GM11168 (cell line): Measurements from ENCODE around the gene KANSL1.
"Not testable (repeated sequence)": the region's sequence is repeated elsewhere in the genome, so short reads cannot be mapped to it uniquely, and the experiment has no call there.

Experiments
- in situ Hi-C: fragments of 300-500 bp; cut with MboI; formaldehyde crosslinking; loops from one replicate; pipeline ENCODE4 v1.12.0; 2022; ENCODE audit warnings: low sequenced_read_pairs; ENCODE audit not compliant: unreplicated experiment

The KANSL1 gene

DNA sequence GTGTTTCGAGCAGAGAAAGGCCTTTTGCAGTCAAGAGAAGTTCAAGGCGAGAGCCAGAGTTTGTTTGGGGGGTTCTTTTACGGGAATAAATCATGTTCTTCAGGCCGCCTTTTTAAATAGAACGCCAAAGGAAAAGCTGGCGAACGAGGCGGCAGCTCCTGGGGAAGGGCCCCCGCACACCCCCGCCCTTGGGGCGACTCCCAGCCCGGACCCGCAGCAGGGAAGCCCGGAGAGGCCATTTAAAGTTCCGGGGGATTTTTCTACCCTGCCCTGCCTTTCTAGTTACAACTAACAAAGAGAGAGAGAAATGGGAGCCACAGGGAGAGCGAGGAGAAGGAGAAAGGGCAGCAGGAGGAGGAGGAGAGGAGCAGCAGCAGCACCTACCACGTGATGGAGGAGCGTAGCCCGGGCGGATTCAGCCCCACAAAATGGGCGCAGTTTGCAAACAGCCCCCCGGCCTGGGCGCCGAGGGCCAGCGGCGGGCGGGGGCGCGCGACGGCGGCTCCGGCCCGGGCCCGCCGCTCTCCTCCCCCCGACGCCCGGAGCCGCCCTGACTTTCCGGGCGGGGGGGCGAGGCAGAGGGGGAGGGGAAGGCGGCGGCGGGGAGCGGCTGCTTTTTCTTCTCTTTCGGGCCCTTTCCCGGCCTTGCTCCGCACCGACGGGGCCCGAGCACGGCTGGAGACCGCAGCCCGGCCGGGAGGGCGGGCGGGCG is 634 bp downstream of the KANSL1 start:
- in situ Hi-C loops, result no loop called here

DNA sequence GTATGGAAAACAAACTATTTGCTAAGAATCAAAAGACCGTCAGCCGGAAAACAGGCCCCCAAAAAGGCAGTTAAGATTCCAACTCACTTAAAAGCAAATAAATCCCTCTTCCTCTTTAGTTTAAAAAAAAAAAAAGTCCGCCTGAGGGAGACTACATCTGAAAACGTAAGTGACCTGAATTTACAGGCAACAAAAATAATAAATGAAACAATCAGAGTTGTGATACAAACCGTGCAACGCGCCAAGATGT is 1.1 kb downstream of the KANSL1 start:
- in situ Hi-C loops, result no loop called here

DNA sequence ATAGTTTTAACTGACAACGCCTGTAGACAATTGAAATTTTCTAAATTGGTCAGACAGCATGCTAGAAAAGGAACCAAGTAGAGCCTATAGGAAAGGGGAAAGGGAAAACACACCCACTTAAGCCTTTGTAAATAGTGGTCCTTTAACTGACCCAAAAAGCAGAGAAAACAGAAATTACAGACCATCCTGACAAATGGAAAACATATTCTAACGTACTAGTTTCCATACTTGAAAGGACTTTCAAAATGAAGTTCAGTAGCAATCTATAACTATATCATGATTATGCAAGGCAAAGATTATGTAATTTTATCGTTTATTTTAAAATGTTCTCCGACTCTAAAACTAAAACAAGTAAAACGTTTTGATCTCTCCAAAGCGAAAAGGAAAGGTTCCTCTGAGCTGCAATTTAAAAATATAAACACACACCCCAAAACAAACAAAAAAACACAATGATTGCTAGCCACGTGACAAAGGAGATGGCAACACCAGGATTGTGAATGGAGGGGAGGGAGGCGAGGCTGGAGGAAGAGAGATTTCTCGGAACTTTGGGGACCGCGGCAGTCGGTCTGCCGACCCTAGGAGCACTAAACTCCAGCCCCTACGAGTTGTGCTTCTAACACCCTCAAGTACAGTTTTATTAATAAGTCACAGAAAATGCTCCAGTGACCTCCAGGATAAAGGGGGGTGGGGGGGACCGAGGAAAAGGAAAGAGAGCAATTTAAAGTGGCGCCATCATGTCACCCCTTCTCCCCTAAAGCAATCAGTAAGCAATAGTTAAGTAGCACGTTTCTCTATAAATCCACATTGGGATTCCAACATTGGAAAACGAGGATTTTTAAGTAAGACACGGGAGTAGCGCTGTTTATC is 1.7 kb downstream of the KANSL1 start:
- in situ Hi-C loops, result no loop called here

DNA sequence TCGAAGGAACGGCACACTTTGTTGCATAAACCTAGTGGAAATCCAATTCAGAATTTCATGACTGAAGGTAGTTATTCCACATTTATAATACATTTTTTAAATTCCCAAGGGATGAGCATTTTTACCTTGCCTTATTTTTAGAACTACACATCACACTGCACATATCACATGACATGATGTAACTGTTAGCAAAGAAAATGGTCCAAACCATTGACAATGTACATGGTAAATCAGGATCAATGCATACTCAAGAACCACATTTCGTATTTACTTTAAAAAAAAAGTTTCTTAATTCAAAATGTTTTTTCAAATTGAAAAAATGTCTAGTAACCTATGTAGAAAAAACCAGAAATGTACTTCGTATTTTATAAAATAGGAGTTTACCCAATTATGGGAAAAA is 2.5 kb downstream of the KANSL1 start:
- in situ Hi-C loops, result no loop called here

DNA sequence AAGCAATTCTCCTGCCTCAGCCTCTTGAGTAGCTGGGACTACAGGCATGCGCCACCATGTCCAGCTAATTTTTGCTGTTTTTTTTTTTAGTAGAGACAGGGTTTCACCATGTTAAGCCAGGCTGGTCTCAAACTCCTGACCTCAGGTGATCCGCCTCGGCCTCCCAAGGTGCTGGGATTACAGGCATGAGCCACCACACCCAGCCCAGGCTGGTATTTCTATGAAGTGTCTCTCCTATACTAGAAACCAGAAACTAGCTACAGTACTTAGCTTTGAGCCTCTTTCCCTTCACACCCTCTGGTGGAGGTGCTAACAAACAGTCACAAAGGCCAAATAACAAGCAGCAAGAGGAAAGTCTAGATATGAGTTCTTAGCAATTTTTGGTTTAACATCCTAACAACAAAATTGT is 6.4 kb downstream of the KANSL1 start:
- in situ Hi-C loops, result not testable (repeated sequence)

DNA sequence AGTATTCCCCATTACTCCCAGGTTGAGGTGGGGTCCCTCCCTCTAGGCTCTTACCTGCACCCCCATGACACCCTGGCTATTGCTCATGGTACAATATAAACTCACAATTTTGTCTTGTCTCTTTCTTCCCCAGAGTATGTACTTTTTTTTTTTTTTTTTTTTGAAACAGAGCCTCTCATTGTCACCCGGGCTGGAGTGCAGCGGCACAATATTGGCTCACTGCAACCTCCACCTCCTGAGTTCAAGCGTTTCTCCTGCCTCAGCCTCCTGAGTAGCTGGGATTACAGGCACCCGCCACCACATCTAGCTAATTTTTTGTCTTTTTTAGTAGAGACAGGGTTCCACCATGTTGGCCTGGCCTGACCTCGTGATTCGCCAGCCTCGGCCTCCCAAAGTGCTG is 8.5 kb downstream of the KANSL1 start:
- in situ Hi-C loops, result no loop called here

DNA sequence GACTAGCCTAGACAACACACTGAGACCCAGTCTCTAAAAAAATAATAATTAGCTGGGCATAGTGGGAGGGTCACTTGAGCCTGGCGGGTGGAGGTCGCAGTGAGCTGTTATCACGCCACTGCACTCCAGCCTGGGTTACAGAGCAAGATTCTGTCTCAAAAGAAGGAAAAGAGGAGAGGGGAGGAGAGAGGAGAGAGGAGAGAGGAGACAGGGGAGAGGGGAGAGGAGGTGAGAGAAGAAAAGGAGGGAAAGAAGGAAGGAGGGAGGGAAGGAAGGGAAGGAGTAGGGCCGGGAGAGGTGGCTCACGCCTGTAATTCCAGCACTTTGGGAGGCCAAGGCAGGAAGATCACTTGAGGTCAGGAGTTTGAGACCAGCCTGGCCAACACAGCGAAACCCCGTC is 9.8 kb downstream of the KANSL1 start:
- in situ Hi-C loops, result not testable (repeated sequence)

DNA sequence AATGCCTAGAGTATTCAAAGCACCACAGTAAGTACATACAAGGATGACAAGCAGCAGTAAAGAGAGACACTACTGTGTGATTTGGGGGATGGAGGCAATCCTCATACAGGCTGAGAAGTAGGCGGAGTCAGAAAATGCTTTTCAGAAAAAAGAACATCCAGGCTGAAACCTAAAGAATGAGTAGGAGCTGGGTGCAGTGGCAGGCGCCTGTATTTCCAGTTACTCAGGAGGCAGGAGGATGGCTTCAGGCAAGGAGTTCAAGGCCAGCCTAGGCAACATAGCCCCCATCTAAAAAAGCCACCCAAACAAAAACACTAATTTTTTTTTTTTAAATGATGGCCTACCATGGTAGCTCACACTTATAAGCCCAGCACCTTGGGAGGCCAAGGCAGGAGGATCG is 10.3 kb downstream of the KANSL1 start:
- in situ Hi-C loops, result no loop called here

DNA sequence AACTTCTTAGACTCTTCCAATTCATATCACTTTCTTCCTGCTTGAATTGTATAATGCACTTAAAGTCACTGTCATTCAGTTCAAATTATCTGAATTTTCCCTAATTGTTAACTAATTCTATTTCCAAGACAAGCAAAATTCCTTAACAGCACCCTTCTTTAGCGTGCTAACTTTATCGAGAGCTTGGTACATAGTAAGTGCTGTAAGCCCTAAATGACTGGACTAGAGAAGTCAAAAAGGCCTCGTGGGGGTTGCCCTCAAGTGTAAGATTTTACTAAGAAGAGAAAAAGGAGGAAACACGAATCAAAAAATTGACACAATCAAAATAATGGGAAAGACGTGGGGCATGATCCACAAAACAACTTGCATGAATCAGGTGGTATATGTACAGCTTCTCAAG is 11.3 kb downstream of the KANSL1 start:
- in situ Hi-C loops, result no loop called here

DNA sequence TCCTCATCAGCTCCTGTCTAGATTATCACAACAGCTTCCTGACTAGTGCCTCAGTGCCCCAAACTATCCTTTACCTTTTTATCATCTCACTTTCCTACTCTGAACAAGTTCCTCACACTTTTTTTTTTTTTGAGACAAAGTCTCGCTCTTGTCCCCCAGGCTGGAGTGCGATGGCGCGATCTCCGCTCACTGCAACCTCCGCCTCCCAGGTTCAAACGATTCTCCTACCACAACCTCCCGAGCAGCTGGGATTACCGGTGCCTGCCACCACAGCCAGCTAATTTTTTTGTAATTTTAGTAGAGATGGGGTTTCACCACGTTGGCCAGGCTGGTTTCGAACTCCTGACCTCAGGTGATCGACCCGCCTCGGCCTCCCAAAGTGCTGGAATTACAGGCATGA is 11.9 kb downstream of the KANSL1 start:
- in situ Hi-C loops, result not testable (repeated sequence)

DNA sequence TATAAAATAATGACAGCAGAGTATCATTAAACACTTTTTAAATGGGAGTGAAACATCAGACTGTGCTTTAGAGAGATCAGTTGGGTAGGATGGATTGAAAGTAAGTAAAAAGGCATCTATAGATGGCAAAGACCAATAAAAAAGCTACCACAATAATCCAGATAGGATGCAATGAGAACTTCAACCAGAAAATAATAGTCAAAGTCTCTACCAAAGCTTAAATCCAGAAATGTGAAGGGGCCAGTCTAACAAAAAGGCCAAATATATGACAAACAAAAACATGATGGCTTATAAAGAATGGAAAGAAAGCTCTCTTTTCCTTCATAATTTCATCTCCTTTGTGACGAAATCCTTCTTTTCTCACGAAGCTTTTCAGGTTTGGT is 12.3 kb downstream of the KANSL1 start:
- in situ Hi-C loops, result no loop called here

DNA sequence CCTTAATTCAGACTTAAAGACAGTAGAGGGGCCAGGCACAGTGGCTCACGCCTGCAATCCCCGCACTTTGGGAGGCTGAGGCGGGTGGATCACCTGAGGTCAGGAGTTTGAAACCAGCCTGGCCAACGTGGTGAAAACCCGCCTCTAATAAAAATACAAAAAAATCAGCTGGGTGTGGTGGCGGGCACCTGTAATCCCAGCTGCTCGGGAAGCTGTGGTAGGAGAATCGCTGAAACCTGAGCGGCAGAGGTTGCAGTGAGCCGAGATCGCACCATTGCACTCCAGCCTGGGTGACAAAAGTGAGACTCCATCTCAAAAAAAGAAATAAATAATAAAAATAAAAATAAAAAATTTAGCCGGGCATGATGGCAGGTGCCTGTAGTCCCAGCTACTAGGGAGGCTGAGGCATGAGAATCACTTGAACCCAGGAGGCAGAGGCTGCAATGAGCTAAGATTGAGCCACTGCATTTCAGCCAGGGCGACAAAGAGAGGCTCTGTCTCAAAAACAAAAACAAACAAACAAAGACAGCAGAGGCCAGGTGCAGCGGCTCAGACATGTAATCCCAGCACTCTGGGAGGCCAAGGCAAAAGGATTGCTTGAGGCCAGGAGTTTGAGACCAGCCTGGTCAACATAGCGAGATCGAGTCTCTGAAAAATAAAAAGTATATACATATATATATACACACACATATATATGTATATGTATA is 12.9 kb downstream of the KANSL1 start:
- in situ Hi-C loops, result not testable (repeated sequence)

DNA sequence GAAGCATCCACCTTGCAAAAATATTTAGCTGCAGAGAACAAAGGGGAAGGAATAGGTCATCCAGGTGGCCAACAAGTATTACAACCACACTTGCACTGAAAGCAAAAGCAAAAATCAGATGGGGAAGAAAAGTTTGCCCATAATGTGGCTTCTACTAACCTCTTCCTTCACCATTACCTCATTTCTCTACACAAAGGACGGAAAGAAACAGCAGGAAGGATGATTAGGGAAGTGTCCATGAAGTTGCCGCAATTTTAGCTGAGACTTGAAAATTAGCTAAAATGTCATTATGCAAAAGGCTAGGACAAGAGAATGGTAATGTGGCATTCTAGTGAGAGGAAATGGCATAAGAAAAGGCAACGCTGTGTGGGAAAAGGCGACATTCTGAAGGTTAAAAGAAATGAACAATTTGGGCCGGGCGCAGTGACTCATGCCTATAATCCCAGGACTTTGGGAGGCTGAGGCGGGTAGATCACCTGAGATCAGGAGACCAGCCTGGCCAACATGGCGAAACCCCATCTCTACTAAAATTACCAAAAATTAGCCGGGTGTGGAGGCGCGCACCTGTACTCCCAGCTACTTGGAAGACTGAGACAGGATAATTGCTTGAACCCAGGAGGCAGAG is 13.7 kb downstream of the KANSL1 start:
- in situ Hi-C loops, result no loop called here

DNA sequence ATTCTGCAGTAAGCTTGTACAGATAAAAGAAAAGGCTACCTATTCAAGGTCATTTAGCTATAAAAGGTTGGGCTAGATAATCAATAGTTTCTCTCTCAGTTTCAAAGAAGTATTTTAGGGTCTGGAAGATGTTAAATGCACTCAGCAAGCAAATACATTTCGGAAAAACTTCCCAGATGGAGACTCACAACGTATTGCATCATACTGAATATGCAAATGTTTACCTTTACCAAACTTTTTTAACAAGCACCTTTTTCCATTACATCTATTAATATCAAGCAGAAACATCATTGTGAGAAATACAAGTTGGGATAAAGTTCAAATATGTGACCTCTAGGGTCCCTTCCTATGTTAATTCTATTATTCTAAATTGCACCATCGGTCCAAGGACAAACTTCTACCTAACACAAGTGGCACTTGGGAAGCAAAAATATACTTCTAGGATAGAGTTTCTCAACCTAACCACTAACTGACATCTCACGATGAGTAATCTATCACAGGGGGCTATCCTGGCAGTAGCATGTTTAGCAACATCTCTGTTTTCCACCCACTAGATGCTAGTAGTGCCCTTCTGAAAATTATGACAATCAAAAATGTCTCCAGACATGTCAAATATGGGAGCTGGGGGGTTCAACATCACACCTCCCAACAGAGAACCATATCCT is 14.5 kb downstream of the KANSL1 start:
- in situ Hi-C loops, result no loop called here

DNA sequence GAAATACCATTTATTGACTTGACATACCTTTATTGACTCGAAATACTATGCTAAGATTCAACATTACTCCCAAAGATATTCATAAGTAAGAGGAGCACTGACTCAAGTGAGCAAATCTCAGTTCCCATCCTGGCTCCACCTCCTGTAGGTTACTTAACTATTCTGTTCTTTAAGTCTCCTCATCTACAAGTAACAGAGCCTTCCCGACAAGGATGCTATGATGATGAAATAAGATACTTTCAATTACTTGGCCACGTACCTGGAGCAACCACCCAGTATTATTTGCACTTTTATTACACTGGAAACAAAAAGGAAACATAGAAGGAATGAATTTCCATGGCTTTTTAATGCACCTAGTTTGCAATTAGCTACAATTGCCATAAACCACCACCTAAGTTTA is 16.3 kb downstream of the KANSL1 start:
- in situ Hi-C loops, result no loop called here

DNA sequence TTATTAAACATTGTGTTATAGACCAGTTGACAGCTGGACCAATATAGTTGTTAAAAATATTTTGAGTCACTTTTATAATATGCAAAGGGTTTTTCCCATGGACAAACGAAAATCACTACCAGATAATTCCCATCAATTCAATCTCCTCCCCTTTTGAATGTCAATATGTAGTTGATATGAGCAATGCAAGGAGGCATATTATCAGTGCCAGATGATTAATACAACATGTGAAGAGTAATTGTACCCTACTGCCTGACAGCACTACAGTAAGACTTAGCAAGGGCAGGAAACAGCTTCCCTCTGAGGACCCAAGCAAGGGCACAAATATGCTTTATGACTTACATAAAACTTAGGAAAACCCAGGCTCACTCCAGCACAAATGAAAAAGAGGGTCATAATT is 17.3 kb downstream of the KANSL1 start:
- in situ Hi-C loops, result no loop called here

DNA sequence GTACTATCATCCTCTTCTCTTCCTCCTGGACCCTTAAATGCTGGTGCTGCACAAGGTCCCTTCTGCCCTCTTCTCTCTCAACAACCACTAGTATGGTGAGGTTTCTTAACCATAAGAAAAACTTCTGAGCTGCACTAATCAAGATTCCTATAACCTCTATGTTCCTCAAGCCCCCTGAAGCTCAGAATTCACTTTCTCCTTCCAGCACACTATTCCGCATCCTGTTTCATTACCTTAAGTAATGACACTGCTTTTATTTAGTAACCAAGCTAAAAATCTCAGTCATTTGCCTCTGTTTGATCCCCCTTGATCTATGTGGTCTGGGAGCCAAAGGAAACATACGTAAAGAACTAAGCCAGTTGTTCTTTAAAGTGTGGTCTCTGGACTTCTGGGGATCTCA is 20.1 kb downstream of the KANSL1 start:
- in situ Hi-C loops, result no loop called here

DNA sequence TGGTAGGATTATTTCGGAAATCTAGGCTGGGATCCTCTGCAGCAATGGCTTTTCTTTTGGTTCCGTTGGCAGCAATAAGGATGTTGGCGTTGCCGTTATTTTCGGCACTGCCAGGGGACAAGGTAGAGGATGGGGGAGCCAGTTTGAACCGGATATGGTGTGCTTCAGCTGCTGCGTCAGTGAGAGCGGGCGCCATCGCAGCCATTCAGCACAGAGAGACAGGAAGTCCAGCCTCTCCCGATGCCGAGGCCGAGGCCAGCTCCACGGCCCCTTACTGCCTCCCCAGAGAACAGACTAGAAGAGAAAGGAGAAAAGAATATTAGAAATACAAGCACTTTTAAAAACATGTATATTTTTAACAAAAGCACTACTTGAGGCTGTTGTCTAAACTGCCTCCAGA is 21.3 kb downstream of the KANSL1 start:
- in situ Hi-C loops, result no loop called here

DNA sequence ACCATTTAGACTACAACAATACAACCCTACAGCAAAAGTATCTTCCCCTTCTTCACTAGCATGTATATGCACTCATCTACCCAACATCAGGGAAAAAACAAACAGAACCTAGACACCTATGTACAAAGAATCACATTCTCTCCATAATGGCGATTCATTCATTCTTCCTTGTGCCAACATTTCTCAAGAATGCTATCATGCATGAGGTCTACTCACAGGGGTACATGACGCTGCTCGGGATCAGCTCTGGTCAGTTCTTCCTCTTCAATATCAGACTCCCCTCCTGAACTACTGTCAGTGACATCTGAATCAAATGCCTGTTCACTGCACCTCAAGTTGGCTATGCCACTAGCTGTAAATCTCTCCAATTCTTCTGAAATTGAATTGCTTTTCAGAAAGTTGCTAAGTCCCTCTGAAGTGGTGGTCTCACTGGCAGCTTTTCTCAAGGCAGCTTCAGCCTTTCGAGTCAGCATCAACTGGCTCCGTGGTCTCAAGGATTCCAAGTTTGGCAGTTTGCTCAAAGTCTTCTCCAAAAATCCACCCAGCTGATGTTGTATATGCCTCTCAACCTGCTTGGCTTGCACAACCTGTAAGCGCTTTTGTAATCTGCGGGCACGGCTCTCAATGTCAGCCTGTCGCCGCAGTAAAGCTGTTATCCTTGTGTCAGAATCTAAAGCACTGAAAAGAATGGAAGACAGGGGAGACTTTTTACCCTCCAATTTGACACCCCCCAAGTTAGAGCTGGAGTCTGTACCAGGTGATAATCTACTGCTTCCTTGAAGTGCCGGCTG is 22.4 kb downstream of the KANSL1 start:
- in situ Hi-C loops, result no loop called here
